AG09319 (cell line): Measurements from ENCODE around the gene TBL1X.

ENCODE experiments used
- DNase-seq: peaks from one replicate; pipeline ENCODE4 v3.0.0-alpha.2; 2010; ENCODE audit warnings: low read depth; ENCODE audit errors: extremely low read depth
- TF ChIP-seq, protein P1 (sequence below): IDR thresholded peaks from 2 replicates; pipeline ENCODE4 v1.5.1; 2011; ENCODE audit warnings: low read depth, mild to moderate bottlenecking, inconsistent platforms, low read length, moderate library complexity

The TBL1X gene

DNA sequence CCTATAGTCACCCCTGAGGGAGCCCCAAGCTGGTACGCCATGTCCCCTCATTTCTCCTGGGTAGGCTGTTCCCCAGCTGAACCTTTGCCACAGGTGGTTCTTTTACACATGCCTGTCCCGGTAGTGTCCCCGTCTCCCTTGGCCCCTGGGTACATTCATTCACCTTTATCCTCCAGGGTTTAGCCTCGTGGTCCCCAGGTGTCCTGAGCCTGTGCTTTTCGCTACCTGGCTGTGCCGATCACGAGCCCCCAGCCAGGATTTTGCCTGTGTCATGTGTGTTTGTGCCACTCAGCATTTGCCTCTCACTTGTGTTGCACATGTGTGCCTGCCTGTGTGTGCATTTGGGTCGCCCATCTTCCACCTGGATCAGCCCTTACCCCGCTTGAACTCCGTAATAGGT is 243.2 kb downstream of the TBL1X start:
- DNase-seq: no peak
- TF ChIP-seq, protein P1, sequence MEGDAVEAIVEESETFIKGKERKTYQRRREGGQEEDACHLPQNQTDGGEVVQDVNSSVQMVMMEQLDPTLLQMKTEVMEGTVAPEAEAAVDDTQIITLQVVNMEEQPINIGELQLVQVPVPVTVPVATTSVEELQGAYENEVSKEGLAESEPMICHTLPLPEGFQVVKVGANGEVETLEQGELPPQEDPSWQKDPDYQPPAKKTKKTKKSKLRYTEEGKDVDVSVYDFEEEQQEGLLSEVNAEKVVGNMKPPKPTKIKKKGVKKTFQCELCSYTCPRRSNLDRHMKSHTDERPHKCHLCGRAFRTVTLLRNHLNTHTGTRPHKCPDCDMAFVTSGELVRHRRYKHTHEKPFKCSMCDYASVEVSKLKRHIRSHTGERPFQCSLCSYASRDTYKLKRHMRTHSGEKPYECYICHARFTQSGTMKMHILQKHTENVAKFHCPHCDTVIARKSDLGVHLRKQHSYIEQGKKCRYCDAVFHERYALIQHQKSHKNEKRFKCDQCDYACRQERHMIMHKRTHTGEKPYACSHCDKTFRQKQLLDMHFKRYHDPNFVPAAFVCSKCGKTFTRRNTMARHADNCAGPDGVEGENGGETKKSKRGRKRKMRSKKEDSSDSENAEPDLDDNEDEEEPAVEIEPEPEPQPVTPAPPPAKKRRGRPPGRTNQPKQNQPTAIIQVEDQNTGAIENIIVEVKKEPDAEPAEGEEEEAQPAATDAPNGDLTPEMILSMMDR: no peak

DNA sequence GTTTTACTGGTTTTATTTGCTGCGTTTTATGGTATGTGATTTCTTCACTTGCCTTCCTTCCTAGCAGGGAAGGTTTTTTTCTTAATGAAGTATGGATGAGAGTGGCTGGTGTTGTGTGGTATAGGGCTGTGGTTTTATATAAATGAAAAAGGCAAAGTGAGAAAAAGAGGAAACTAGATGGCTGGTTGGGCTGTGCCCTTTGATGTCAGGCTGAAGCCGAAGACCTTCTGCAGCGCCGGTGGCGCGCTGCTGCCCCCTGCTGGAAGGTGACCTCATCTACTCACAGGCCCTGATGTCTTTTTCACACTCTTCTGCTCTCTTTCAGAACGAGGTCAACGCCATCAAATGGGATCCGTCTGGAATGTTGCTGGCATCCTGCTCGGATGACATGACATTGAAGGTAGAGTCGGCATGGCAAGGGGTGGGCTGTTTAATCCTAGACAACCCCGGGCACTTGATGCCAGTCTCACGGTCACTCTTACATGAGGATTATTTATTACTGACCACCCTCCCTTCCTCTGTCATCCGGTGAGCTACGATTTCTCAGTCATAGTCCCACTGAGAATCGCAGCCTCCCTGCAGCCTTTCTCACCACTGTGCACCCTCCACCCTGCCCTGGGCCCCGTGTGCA is 244.2 kb downstream of the TBL1X start:
- peak; percentile 23 for DNase-seq
- TF ChIP-seq, protein P1: peak; percentile 72

DNA sequence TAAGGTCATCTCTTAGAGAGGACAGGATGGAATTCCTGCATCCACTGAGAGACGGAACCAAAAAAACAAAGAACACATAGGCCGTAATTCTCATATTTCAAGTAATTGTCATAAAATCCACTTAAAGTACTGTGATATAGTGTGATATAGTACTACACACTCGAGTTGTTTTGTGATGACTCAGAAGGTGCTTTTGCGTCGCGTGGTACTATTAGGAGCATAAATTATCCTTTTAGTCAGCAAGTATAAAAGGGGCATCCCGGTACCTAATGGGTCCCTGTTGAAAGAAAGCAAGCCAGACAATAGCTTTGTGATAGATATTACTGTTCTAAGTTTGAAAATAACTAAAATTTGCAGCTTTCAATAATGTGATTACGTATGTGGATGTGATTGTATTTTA is 245.5 kb downstream of the TBL1X start:
- DNase-seq: no peak
- TF ChIP-seq, protein P1: no peak

DNA sequence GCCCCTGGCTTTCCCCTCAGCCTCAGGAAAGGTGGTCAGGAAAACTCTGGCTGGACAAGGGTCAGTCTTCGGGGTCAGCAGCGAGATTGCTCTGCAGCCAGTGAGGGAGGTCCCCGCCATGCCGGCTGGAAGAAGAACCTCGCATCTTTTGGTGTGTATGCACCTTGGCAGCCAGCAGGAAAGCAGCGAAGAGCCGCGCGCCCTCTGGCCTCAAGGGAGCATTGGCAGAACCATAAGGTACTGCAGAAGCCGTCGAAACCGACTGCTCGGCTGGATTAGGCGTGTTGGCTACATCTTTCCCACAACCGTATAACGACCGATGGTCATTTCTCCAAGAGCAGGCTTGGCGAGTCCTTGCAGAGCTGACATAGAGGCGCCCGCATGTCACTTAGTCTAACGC is 252.5 kb downstream of the TBL1X start:
- TF ChIP-seq, protein P1: no peak
- DNase-seq: no peak

DNA sequence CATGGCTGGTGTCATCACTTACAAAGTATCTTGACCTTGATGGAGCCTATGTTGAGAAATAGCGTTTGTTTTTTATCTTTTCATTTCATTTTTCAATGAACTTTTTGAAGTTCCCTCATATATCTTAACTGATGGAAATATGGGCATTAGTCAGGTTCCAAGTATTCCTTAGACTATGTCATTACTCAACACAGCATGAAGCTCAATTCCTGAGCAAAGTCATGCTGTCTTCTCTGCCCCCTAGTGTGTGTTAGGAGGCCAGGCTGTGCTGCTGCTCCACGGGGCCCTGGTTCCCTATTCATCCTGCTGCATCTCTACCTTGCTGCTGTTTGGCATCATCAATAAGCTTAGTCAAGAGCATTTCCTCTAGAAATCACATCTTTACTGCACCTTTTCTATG is 259.9 kb downstream of the TBL1X start:
- DNase-seq: no peak

DNA sequence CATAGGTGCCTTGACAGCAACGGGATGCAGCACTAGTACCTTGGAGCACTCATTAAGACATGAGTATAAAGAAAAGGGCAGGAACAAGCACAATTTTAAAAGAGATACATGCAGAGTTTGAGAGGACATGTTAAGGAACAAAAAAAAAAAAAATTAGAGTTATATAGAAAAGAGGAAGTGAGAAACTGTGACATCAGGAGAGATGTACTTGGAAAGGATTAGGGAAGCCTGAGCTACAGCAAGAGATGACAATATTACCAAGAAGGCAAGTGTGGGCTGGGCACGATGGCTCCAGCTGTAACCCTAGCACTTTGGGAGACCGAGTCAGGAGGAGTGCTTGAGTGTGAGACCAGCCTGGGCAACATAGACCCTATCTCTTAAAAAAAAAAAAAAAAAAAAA is 263.4 kb downstream of the TBL1X start:
- DNase-seq: no peak
- TF ChIP-seq, protein P1: no peak

More for the DNA sequence above, 259.9 kb downstream of the TBL1X start:
- TF ChIP-seq, protein P1: no peak

DNA sequence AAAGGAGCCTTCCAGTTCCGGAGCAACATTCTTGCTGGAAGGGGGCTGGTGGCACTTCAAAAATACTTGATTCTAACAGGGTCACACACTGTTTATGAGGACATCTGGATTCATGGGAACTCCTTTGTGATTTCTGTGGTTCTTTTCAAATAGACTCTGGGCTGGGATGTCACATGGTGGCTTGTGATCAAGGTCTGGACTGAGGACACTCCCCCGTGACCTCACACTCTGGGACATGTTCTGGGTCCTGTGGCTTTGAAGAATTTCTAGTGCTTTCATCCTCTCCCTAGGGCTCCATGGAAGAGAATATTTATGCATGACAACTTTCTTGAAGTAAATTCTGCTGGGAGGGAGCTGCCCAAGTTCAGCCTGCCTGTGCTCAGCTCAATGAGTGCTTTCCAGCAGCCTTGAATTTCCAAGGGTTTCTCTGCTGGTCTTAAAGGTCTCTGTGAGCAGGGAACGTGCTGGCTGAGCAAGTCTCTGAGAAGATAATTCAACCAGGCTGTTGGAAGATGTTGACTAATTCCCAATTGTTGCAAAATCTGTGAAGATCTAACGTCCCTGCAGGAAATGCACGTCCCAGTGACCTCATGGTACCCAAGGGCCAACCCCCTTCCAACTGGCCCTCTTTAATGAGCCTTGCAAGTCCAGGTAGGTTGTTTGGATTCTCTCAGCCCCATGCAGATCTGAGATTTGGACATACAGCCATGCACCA is 264.5 kb downstream of the TBL1X start:
- no peak for DNase-seq
- TF ChIP-seq, protein P1: no peak
